ENCODE results near the gene E4F1.
"Not testable (repeated sequence)": the region's sequence is repeated elsewhere in the genome, so short reads cannot be mapped to it uniquely, and the experiment has no call there.

E4F1 gene

GRCh38 chr16:2231016-2231931 is 7.9 kb downstream of the E4F1 start:
- DNase-seq, result peak; percentile 40 to 95 (median 75)

GRCh38 chr16:2232094-2232990 is 9.0 kb downstream of the E4F1 start:
- no peak for DNase-seq

GRCh38 chr16:2233046-2233775 is 9.8 kb downstream of the E4F1 start:
- DNase-seq, result peak in 1 of 3 experiments; percentile 15

GRCh38 chr16:2233872-2234812 is 10.8 kb downstream of the E4F1 start:
- DNase-seq, result peak; percentile 80 to 97 (median 88)

GRCh38 chr16:2234813-2235170 is 11.4 kb downstream of the E4F1 start:
- DNase-seq, result no peak

GRCh38 chr16:2235234-2235651 is 11.9 kb downstream of the E4F1 start:
- DNase-seq, result no peak

GRCh38 chr16:2235695-2236336 is 12.4 kb downstream of the E4F1 start:
- peak in 1 of 3 experiments; percentile 21 for DNase-seq

- DNase-seq, result no peak
These were observed 13.1 kb downstream of the E4F1 start, which contains the start of gene DNASE1L2 for GRCh38 chr16:2236337-2237101. TSS of gene DNASE1L2 (plus strand) at chr16:2236444. CDS start at chr16:2236817, 373 bp downstream.

- DNase-seq, result no peak
These were observed 13.7 kb downstream of the E4F1 start for GRCh38 chr16:2237102-2237482.

- no peak for DNase-seq
These were observed 14.2 kb downstream of the E4F1 start for GRCh38 chr16:2237493-2238149.

- DNase-seq, result no peak
These were observed 14.9 kb downstream of the E4F1 start for GRCh38 chr16:2238150-2238837.

GRCh38 chr16:2238838-2239675 is 15.7 kb downstream of the E4F1 start:
- DNase-seq, result peak in 1 of 3 experiments; percentile 69

- not testable (repeated sequence) for DNase-seq
These were observed 16.9 kb downstream of the E4F1 start for GRCh38 chr16:2240331-2240730.

GRCh38 chr16:2242598-2242997 is 19.2 kb downstream of the E4F1 start:
- DNase-seq, result no peak

- DNase-seq, result no peak
These were observed 19.7 kb downstream of the E4F1 start for GRCh38 chr16:2243031-2243528.

GRCh38 chr16:2243781-2244180 is 20.4 kb downstream of the E4F1 start:
- no peak for DNase-seq

- peak in 1 of 3 experiments; percentile 29 for DNase-seq
These were observed 20.9 kb downstream of the E4F1 start for GRCh38 chr16:2244301-2244700.
